ENCODE measurements around the gene KDM4C. TPM values are rescaled to one million over a fixed set of nuclear protein-coding genes. Genes with fewer than 3 reads are reported as not detected.

The KDM4C gene
- total RNA-seq, 1 experiment from 2014 or later = 16.8 TPM

- Histone ChIP-seq H3K27me3 (ENCODE audit: insufficient read depth, low read length) (no peaks in the 10 kb centered on the region), H3K9me3 (ENCODE audit: control insufficient read depth in 1 of 2, insufficient read depth in 1 of 2, low read depth in 1 of 2, low read length in 2 of 2) (no peaks in the 10 kb centered on the region), H4K20me1 (ENCODE audit: insufficient read depth) (no peaks in the 10 kb centered on the region), H3K4me2 (ENCODE audit: low read length) (peak overlapping the region; percentile 19; the same call in 1 of the 2 replicates), H3K79me2 (ENCODE audit: insufficient read depth, low read length) (no peaks in the 10 kb centered on the region), H3K4me1 (ENCODE audit: control insufficient read depth in 1 of 2, insufficient read depth in 2 of 2, low read length in 2 of 2) (peaks cover 16 to 23% of the 10 kb centered on the region in 2 experiments), H3K9ac (ENCODE audit: low read length) (no peak overlapping the region; the same call in 1 of the 2 replicates), H3K9me2 (ENCODE audit: insufficient read depth) (no peaks in the 10 kb centered on the region), H2AFZ (ENCODE audit: low read depth, low read length, poor library complexity, severe bottlenecking) (no peak overlapping the region), H3K27ac (ENCODE audit: low read depth, low read length) (no peak overlapping the region), H3K4me3 (replicated peaks in 1 of 2; ENCODE audit: low read depth in 1 of 2, low read length in 2 of 2) (no peak overlapping the region), H3K36me3 (ENCODE audit: control insufficient read depth in 1 of 2, insufficient read depth in 2 of 2, low read length in 2 of 2) (no peaks in the 10 kb centered on the region)
- ATAC-seq = no peak
- DNase-seq (ENCODE audit: low read depth, low spot score) = no peak
- no peak for TF ChIP-seq SRF (IDR thresholded peaks at IDR 0.05; ENCODE audit: low read depth)
- CTCF ChIA-PET = no interaction called here
- intact Hi-C loops (cut with micrococcal nuclease) = no loop called here
- RAD21 ChIA-PET (ENCODE audit: low non-redundant PET in 1 of 2, low total read pairs in 2 of 2, uncharacterized antibody in 2 of 2, unreplicated experiment in 2 of 2) = no interaction called here
- BruUV-seq (replicated peaks) = no TSS peak
- POLR2A ChIA-PET = no interaction called here
Observed at GRCh38 chr9:6930827-6931226, 173.1 kb downstream of the KDM4C start.

DNA sequence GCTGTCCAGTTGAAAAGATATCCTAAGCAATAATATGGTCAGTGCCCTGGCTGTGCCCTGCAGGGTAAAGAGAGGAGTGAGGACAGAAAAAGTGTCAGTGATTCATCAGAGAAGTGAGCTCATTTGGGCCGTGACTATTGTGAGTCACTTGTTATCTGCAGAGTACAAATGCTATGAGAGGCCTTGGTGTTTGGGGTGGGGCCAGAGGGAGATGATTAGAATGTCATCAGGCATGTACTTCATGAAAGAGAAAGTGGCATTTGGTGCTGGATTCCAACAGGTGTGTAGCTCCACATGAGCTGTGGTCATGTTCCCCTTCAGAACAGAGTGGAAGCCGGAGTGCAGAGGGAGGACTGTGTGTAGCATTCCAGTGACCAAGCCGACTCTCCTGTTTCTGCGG lies 174.1 kb downstream of the KDM4C start:
- RAD21 ChIA-PET (ENCODE audit: low non-redundant PET in 1 of 2, low total read pairs in 2 of 2, uncharacterized antibody in 2 of 2, unreplicated experiment in 2 of 2) = interaction anchor here in 1 of 2 experiments (0.6 kb wide), 1 partner anchor 12 kb away, joined by 3 read pairs; no protein-coding TSS in a partner anchor
- ATAC-seq = peak; percentile 97
- TF ChIP-seq POLR2AphosphoS5 (IDR thresholded peaks at IDR 0.05; ENCODE audit: low read depth, low read length) = no peak
- peak; percentile 66 for TF ChIP-seq JUND (IDR thresholded peaks at IDR 0.05)
- peak; percentile 68 for TF ChIP-seq FOSL1 (IDR thresholded peaks at IDR 0.05; ENCODE audit: low read depth)
- TF ChIP-seq SP1 (IDR thresholded peaks at IDR 0.05; ENCODE audit: low read depth) = no peak; the same call in 1 of the 2 replicates
- no peak for TF ChIP-seq ZBTB33 (IDR thresholded peaks at IDR 0.05; ENCODE audit: extremely low read depth, insufficient replicate concordance, low read length)
- TF ChIP-seq TCF7L2 (IDR thresholded peaks at IDR 0.05; ENCODE audit: borderline replicate concordance, extremely low read depth, insufficient read depth, insufficient read length) = no peak
- TF ChIP-seq RAD21 (IDR thresholded peaks at IDR 0.05; ENCODE audit: low read depth) = no peak
- TF ChIP-seq CTCF (IDR thresholded peaks at IDR 0.05 in 2 of 3, conservative IDR thresholded peaks at IDR 0.05 in 1 of 3; ENCODE audit: borderline replicate concordance in 1 of 3, insufficient read depth in 1 of 3, low read depth in 2 of 3, low read length in 2 of 3) = no peak
- no peak for TF ChIP-seq SRF (IDR thresholded peaks at IDR 0.05; ENCODE audit: low read depth)
- TF ChIP-seq CBX3 (IDR thresholded peaks at IDR 0.05; ENCODE audit: low read depth) = peak; percentile 61; the same call in 1 of the 2 replicates
- no peak for TF ChIP-seq YY1 (IDR thresholded peaks at IDR 0.05; ENCODE audit: extremely low read depth, insufficient replicate concordance, low read depth, low read length)
- TF ChIP-seq ELF1 (IDR thresholded peaks at IDR 0.05; ENCODE audit: borderline replicate concordance, low read depth) = no peak
- TF ChIP-seq CEBPB (IDR thresholded peaks at IDR 0.05; ENCODE audit: low read depth) = no peak
- TF ChIP-seq, protein P1, sequence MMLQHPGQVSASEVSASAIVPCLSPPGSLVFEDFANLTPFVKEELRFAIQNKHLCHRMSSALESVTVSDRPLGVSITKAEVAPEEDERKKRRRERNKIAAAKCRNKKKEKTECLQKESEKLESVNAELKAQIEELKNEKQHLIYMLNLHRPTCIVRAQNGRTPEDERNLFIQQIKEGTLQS (IDR thresholded peaks at IDR 0.05) = no peak
- no peak for TF ChIP-seq EZH2phosphoT487 (IDR thresholded peaks at IDR 0.05; ENCODE audit: borderline replicate concordance)
- TF ChIP-seq EZH2 (IDR thresholded peaks at IDR 0.05) = no peak
- no peak for TF ChIP-seq ZNF274 (IDR thresholded peaks at IDR 0.05; ENCODE audit: low read depth, low read length)

More for the DNA sequence above, 174.1 kb downstream of the KDM4C start:
- DNase-seq (ENCODE audit: low read depth, low spot score) = peak; percentile 74
- peak overlapping the region in 1 of 2 experiments; percentile 34; a peak in 2 of 4 replicates for H3K4me3 ChIP-seq (replicated peaks in 1 of 2; ENCODE audit: low read depth in 1 of 2, low read length in 2 of 2)
- intact Hi-C loops (cut with micrococcal nuclease) = no loop called here
- no peaks in the 10 kb centered on the region for H3K36me3 ChIP-seq (ENCODE audit: control insufficient read depth in 1 of 2, insufficient read depth in 2 of 2, low read length in 2 of 2)
- CTCF ChIA-PET = interaction anchor here (1.0 kb wide), 1 partner anchor 23 kb away, joined by 3 read pairs; no protein-coding TSS in a partner anchor
- peak overlapping the region; percentile 53; the same call in 1 of the 2 replicates for H3K27ac ChIP-seq (ENCODE audit: low read depth, low read length)
- H3K79me2 ChIP-seq (ENCODE audit: insufficient read depth, low read length) = no peaks in the 10 kb centered on the region
- H2AFZ ChIP-seq (ENCODE audit: low read depth, low read length, poor library complexity, severe bottlenecking) = no peak overlapping the region
- no peaks in the 10 kb centered on the region for H3K9me3 ChIP-seq (ENCODE audit: control insufficient read depth in 1 of 2, insufficient read depth in 1 of 2, low read depth in 1 of 2, low read length in 2 of 2)
- H3K9ac ChIP-seq (ENCODE audit: low read length) = peak overlapping the region; percentile 40; the same call in 1 of the 2 replicates
- BruUV-seq (replicated peaks) = no TSS peak
- H3K9me2 ChIP-seq (ENCODE audit: insufficient read depth) = no peaks in the 10 kb centered on the region
- no peaks in the 10 kb centered on the region for H4K20me1 ChIP-seq (ENCODE audit: insufficient read depth)
- H3K4me2 ChIP-seq (ENCODE audit: low read length) = peak overlapping the region; percentile 71
- H3K27me3 ChIP-seq (ENCODE audit: insufficient read depth, low read length) = no peaks in the 10 kb centered on the region
- POLR2A ChIA-PET = interaction anchor here (0.6 kb wide), 1 partner anchor 9 kb away, joined by 3 read pairs; no protein-coding TSS in a partner anchor
- H3K4me1 ChIP-seq (ENCODE audit: control insufficient read depth in 1 of 2, insufficient read depth in 2 of 2, low read length in 2 of 2) = peaks cover 16 to 23% of the 10 kb centered on the region in 2 experiments
